SK-N-SH treated with all-trans-retinoic acid at 6 μM for 48 hours (cell line): ENCODE results near the gene CYP4V2.

Experiments
- ATAC-seq: fragments of 200-7000 bp; cut with Tn5 transposase; 3 replicates; pipeline ENCODE4 v1.9.1; 2020; ENCODE audit warnings: mild to moderate bottlenecking, moderate library complexity
- ARNTL ChIP-seq: fragments of 450-650 bp; formaldehyde crosslinking; IDR thresholded peaks from 2 replicates; pipeline ENCODE4 v1.5.0; 2020; ENCODE audit warnings: low read depth, mild to moderate bottlenecking, moderate library complexity, borderline replicate concordance
- BACH2 ChIP-seq: fragments of 250-450 bp; sonication (Bioruptor Pico); IDR thresholded peaks from 2 replicates; pipeline ENCODE4 v1.9.0; 2021; ENCODE audit warnings: mild to moderate bottlenecking, borderline replicate concordance
- CREB5 ChIP-seq: fragments of 250-450 bp; sonication (Bioruptor Pico); IDR thresholded peaks from 2 replicates; pipeline ENCODE4 v1.5.1; 2020; ENCODE audit warnings: low read depth, mild to moderate bottlenecking, moderate library complexity
- CSDC2 ChIP-seq: fragments of 250-450 bp; sonication (Bioruptor Pico); IDR thresholded peaks from 2 replicates; pipeline ENCODE4 v1.5.0; 2020; ENCODE audit warnings: mild to moderate bottlenecking, moderate library complexity
- CSRNP3 ChIP-seq: fragments of 250-450 bp; sonication (Bioruptor Pico); IDR thresholded peaks from 2 replicates; pipeline ENCODE4 v1.5.1; 2021; ENCODE audit warnings: mild to moderate bottlenecking, moderate library complexity
- ESRRG ChIP-seq: fragments of 250-450 bp; sonication (Bioruptor Pico); IDR thresholded peaks from 2 replicates; pipeline ENCODE4 v1.6.1; 2021; ENCODE audit warnings: mild to moderate bottlenecking
- GLIS3 ChIP-seq: fragments of 250-450 bp; sonication (Bioruptor Pico); IDR thresholded peaks from 2 replicates; pipeline ENCODE4 v1.5.0; 2020; ENCODE audit warnings: mild to moderate bottlenecking, moderate library complexity
- ISL1 ChIP-seq: fragments of 250-450 bp; sonication (Bioruptor Pico); IDR thresholded peaks from 2 replicates; pipeline ENCODE4 v2.1.2; 2022; ENCODE audit warnings: mild to moderate bottlenecking, moderate library complexity
- OSR1 ChIP-seq: fragments of 250-450 bp; sonication (Bioruptor Pico); IDR thresholded peaks from 2 replicates; pipeline ENCODE4 v1.8.0; 2022; ENCODE audit warnings: moderate library complexity, mild to moderate bottlenecking, inconsistent platforms
- PATZ1 ChIP-seq: fragments of 250-450 bp; sonication (Bioruptor Pico); IDR thresholded peaks from 2 replicates; pipeline ENCODE4 v1.8.0; 2020; ENCODE audit warnings: mild to moderate bottlenecking, moderate library complexity, borderline replicate concordance
- POU6F1 ChIP-seq: fragments of 250-450 bp; sonication (Bioruptor Pico); IDR thresholded peaks from 2 replicates; pipeline ENCODE4 v1.8.0; 2021; ENCODE audit warnings: low read depth, mild to moderate bottlenecking, moderate library complexity, borderline replicate concordance
- PPARA ChIP-seq: fragments of 250-450 bp; sonication (Bioruptor Pico); IDR thresholded peaks from 2 replicates; pipeline ENCODE4 v1.5.0; 2020; ENCODE audit warnings: mild to moderate bottlenecking, borderline replicate concordance
- RARB ChIP-seq: fragments of 250-450 bp; sonication (Bioruptor Pico); IDR thresholded peaks from 2 replicates; pipeline ENCODE4 v1.8.0; 2021; ENCODE audit warnings: mild to moderate bottlenecking, moderate library complexity
- SNAI2 ChIP-seq: fragments of 250-450 bp; sonication (Bioruptor Pico); IDR thresholded peaks from 2 replicates; pipeline ENCODE4 v1.5.0; 2020; ENCODE audit warnings: mild to moderate bottlenecking, moderate library complexity
- TCF4 ChIP-seq: fragments of 250-450 bp; sonication (Bioruptor Pico); IDR thresholded peaks from 2 replicates; pipeline ENCODE4 v1.8.0; 2021; ENCODE audit warnings: mild to moderate bottlenecking, moderate library complexity, borderline replicate concordance
- TOX ChIP-seq: fragments of 250-450 bp; sonication (Bioruptor Pico); IDR thresholded peaks from 2 replicates; pipeline ENCODE4 v1.8.0; 2021; ENCODE audit warnings: mild to moderate bottlenecking, moderate library complexity, borderline replicate concordance
- TSHZ2 ChIP-seq: fragments of 250-450 bp; sonication (Bioruptor Pico); IDR thresholded peaks from 2 replicates; pipeline ENCODE4 v1.5.0; 2020; ENCODE audit warnings: mild to moderate bottlenecking, moderate library complexity
- ZC3H10 ChIP-seq: fragments of 250-450 bp; sonication (Bioruptor Pico); IDR thresholded peaks from 2 replicates; pipeline ENCODE4 v1.5.1; 2021; ENCODE audit warnings: mild to moderate bottlenecking, moderate library complexity
- ZFP3 ChIP-seq: fragments of 250-450 bp; sonication (Bioruptor Pico); IDR thresholded peaks from 2 replicates; pipeline ENCODE4 v1.5.0; 2020; ENCODE audit warnings: mild to moderate bottlenecking, moderate library complexity
- ZFP30 ChIP-seq: fragments of 450-650 bp; formaldehyde crosslinking; IDR thresholded peaks from 2 replicates; pipeline ENCODE4 v1.5.0; 2022; ENCODE audit warnings: mild to moderate bottlenecking, moderate library complexity
- ZNF565 ChIP-seq: fragments of 450-650 bp; formaldehyde crosslinking; conservative IDR thresholded peaks from 2 replicates; pipeline ENCODE4 v1.5.0; 2020; ENCODE audit warnings: low read depth, mild to moderate bottlenecking, moderate library complexity
- ZNF70 ChIP-seq: fragments of 450-650 bp; formaldehyde crosslinking; IDR thresholded peaks from 2 replicates; pipeline ENCODE4 v1.5.0; 2020; ENCODE audit warnings: mild to moderate bottlenecking, moderate library complexity
- ZNF8 ChIP-seq: fragments of 450-650 bp; formaldehyde crosslinking; IDR thresholded peaks from 2 replicates; pipeline ENCODE4 v1.5.0; 2020; ENCODE audit warnings: mild to moderate bottlenecking, moderate library complexity

Gene CYP4V2

GRCh38 chr4:186204103-186204559, 12.8 kb downstream of the CYP4V2 start:
- ATAC-seq, result peak; percentile 81
- TF ChIP-seq ZFP3 (CRISPR knock-in tag) (no peak), ISL1 (CRISPR knock-in tag) (no peak), CSDC2 (CRISPR knock-in tag) (no peak), ZNF565 (CRISPR knock-in tag) (no peak), ARNTL (CRISPR knock-in tag) (no peak), RARB (no peak), ZFP30 (no peak), SNAI2 (CRISPR knock-in tag) (no peak)

- ATAC-seq, result no peak
- TF ChIP-seq RARB (no peak), ZFP30 (no peak), POU6F1 (CRISPR knock-in tag) (no peak), TCF4 (CRISPR knock-in tag) (no peak), ZNF565 (CRISPR knock-in tag) (no peak), ZFP3 (CRISPR knock-in tag) (no peak), CSRNP3 (CRISPR knock-in tag) (no peak), ZC3H10 (no peak), ESRRG (CRISPR knock-in tag) (no peak), OSR1 (CRISPR knock-in tag) (no peak), SNAI2 (CRISPR knock-in tag) (no peak), ZNF70 (CRISPR knock-in tag) (no peak), ISL1 (CRISPR knock-in tag) (no peak), ZNF8 (CRISPR knock-in tag) (no peak), GLIS3 (CRISPR knock-in tag) (no peak), CREB5 (CRISPR knock-in tag) (no peak)
Observed at GRCh38 chr4:186204686-186205085, 13.3 kb downstream of the CYP4V2 start.

- TF ChIP-seq CSRNP3 (CRISPR knock-in tag) (no peak), CSDC2 (CRISPR knock-in tag) (no peak), TSHZ2 (CRISPR knock-in tag) (no peak), SNAI2 (CRISPR knock-in tag) (no peak), CREB5 (CRISPR knock-in tag) (no peak), TCF4 (CRISPR knock-in tag) (no peak), ISL1 (CRISPR knock-in tag) (no peak), PATZ1 (CRISPR knock-in tag) (no peak), ZFP30 (no peak), ZNF565 (CRISPR knock-in tag) (no peak), ZNF8 (CRISPR knock-in tag) (no peak), POU6F1 (CRISPR knock-in tag) (no peak), BACH2 (CRISPR knock-in tag) (no peak), GLIS3 (CRISPR knock-in tag) (no peak), ESRRG (CRISPR knock-in tag) (no peak), ZC3H10 (no peak), TOX (CRISPR knock-in tag) (no peak), ARNTL (CRISPR knock-in tag) (no peak), PPARA (no peak)
- no peak for ATAC-seq
Observed at GRCh38 chr4:186205156-186205555, 13.8 kb downstream of the CYP4V2 start.
